Activated T-cell treated with anti-CD3 and anti-CD28 coated beads, Interleukin-2, amount 50 U/mL, for 1 hour (primary cell): Measurements from ENCODE around the gene PPRC1.
"Not testable (repeated sequence)": the region's sequence is repeated elsewhere in the genome, so short reads cannot be mapped to it uniquely, and the experiment has no call there.

Source experiments
- DNase-seq: peaks from one replicate; pipeline ENCODE4 v3.0.0-alpha.2; 2020

The PPRC1 gene

GRCh38 chr10:102150970-102151773 lies 18.3 kb downstream of the PPRC1 start:
- DNase-seq: no peak

GRCh38 chr10:102151774-102152544 lies 19.1 kb downstream of the PPRC1 start, which contains the start of gene NOLC1:
Gene NOLC1, plus strand, starts transcription at chr10:102152389. Its CDS starts 22 bp downstream, at chr10:102152411.
- peak; percentile 100 for DNase-seq

GRCh38 chr10:102152545-102152890 lies 19.7 kb downstream of the PPRC1 start:
- no peak for DNase-seq

GRCh38 chr10:102153093-102153620 lies 20.3 kb downstream of the PPRC1 start:
- DNase-seq: no peak

GRCh38 chr10:102154466-102155116 lies 21.8 kb downstream of the PPRC1 start:
- DNase-seq: no peak

GRCh38 chr10:102157224-102157623 lies 24.4 kb downstream of the PPRC1 start:
- DNase-seq: no peak

- DNase-seq: no peak
Measured at GRCh38 chr10:102159051-102159597, 26.3 kb downstream of the PPRC1 start.

- no peak for DNase-seq
Measured at GRCh38 chr10:102159831-102160230, 27.0 kb downstream of the PPRC1 start.

- DNase-seq: no peak
Measured at GRCh38 chr10:102163342-102163989, 30.6 kb downstream of the PPRC1 start.

- DNase-seq: no peak
Measured at GRCh38 chr10:102167861-102168260, 35.0 kb downstream of the PPRC1 start.

- DNase-seq: no peak
Measured at GRCh38 chr10:102170602-102171001, 37.8 kb downstream of the PPRC1 start.

GRCh38 chr10:102172288-102172687 lies 39.4 kb downstream of the PPRC1 start:
- DNase-seq: no peak

- DNase-seq: no peak
Measured at GRCh38 chr10:102175415-102175814, 42.6 kb downstream of the PPRC1 start.

GRCh38 chr10:102184606-102185005 lies 51.8 kb downstream of the PPRC1 start:
- no peak for DNase-seq

- no peak for DNase-seq
Measured at GRCh38 chr10:102185272-102185671, 52.4 kb downstream of the PPRC1 start.

- DNase-seq: no peak
Measured at GRCh38 chr10:102185811-102186527, 53.1 kb downstream of the PPRC1 start.

GRCh38 chr10:102188298-102188940 lies 55.6 kb downstream of the PPRC1 start:
- DNase-seq: no peak

GRCh38 chr10:102188941-102189898 lies 56.4 kb downstream of the PPRC1 start:
- DNase-seq: not testable (repeated sequence)

- DNase-seq: no peak
Measured at GRCh38 chr10:102191956-102192355, 59.1 kb downstream of the PPRC1 start.

- DNase-seq: no peak
Measured at GRCh38 chr10:102195296-102195870, 62.5 kb downstream of the PPRC1 start.
